NCI-H345 treated with DMSO at 0.1 percent for 48 hours (cell line): Measurements from ENCODE around the gene FER.
"Not testable (repeated sequence)": the region's sequence is repeated elsewhere in the genome, so short reads cannot be mapped to it uniquely, and the experiment has no call there.

Experiments
- DNase-seq: peaks from one replicate; lab custom pipeline; 2025; ENCODE audit not compliant: unreplicated experiment; lab: John Stamatoyannopoulos, UW

FER gene

GRCh38 chr5:109028608-109029299 is 281.1 kb downstream of the FER start:
- no peak for DNase-seq

- DNase-seq: no peak
These were observed 282.1 kb downstream of the FER start for GRCh38 chr5:109029847-109030246.

- no peak for DNase-seq
These were observed 282.9 kb downstream of the FER start for GRCh38 chr5:109030360-109031143.

DNA sequence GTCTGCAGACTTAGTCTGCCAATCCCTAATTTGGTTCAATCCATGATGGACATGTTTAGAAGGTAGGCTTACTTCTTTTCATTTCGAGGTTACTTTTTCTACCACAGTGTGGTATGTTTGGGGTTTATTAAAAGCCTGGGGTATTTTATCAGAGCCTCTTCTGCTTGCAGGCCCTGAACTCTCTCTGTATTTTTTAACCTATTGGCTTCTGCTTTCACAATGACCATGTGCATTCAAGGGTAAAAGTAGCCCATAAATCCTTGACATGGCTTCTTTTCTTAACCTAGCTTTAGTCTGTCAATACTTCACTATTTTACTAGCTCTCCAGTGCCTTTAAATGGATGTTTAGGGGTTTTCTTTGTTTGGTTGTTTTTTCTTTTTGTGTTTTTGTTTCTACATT is 286.6 kb downstream of the FER start:
- DNase-seq: no peak

DNA sequence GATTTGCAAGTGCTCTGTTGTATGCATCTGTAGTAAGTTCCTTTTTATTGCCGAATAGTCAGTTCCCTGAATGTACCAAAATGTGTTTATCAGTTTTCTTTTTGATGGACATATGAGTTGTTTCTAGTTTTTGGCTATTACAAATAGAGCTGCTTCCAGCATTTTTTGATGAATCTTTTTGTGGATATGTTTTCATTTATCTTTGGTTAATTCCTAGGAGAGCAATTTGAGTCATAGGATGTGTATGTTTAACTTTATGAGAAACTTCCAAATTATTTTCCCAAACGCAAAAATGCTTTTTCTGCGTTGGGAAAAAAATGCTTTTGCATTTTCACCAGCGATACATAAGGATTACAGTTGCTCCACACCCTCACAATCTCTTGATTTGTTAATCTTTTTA is 287.7 kb downstream of the FER start:
- no peak for DNase-seq

DNA sequence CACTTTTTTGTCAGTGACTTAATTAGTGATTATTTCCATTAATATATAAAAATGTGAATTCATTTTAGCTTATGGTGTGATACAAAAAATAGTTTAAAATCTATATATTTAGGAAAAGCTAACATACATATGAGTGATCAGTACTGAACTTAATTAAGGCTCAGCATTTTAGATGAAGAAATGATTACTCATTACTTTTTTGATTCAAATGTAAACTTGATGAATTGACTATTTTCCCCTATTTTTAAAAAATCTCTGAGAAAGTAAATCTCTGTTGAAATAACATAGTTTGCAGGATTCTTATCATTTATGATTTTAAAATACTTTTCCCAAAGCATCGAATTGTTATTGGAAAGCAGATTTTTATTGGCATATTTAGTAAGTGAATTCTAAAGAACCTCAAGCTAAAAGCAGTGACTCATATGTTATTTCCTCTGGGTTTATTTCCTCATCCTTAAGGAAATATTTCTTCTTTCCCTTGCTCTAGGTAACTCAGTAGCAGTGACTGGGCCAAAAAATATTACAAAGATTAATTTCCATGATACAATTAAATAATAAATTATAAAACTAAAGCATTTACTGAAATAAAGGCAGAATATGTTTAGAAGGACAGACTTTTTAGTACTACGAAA is 290.6 kb downstream of the FER start:
- DNase-seq: no peak

DNA sequence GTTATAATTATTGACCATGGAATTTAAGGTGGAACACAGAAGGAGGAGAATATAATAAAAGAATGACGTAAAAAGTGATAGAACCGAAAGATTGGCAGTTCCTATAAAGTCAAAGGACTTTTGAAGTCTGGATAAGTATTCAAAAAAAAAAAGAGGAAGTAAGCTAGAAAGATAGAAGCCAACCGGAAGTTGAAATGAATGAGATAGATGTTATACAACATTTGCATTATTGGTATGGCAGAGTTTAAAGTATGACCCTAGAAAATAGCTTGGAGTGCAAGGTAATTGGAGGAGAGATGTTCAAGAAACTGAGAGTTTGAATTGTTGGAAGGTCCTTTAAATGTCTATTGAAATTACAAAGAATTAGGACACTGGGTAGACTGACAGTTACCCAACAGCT is 293.6 kb downstream of the FER start:
- no peak for DNase-seq

DNA sequence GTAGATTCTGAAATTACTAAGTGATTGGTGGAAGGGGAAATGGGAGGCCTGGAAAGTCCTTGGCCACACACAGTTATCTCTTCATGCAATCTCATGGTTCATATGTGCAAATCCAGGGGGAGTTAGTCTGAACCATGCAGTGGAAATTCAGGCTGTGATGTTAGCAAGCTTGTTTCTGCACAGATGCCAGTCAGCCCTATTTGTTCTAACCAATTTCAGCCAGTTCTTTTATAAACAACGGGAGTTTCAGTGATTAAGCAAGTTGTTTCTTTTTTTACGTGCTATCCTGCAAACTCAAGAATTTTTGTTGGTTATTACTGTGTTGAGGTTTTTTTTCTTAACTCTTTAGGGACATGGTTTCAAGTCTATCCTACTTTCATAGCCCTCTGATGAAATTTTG is 298.0 kb downstream of the FER start:
- no peak for DNase-seq

DNA sequence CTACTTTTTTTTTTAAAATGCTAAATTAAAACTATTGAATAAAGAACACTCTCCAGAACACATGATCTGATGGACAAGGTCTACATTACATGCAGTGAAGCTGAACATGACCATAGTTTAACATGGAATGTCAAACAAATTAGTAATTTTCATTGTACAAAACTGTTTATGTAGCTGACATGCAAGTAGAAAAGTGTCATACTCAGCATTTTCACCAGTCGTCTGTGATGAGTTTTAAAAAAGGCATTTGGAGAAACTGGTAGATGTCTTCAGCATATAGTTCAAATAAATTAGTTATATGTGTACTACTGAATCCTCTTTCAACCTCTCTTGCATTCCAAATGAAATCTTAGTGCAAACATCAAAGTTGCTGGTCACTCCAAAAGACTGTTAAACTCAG is 301.9 kb downstream of the FER start:
- no peak for DNase-seq

DNA sequence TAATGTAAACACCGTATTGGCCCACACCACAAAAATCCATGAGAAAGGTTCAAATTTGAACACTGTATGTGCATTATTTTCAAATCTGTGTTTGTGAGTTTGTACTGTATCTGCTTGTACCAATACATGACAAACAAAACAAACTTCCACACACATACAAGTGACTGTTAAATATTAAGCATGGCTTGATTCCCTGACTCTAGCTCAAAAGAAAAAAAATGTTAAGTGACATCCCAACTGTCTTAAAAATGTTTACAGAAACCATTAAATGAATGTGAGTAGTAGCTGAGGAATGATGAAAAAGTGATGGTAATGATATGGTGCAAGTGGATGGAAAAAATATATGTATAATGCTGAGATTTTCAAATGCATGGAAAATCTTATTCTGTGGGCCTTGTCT is 302.6 kb downstream of the FER start:
- not testable (repeated sequence) for DNase-seq

- not testable (repeated sequence) for DNase-seq
These were observed 304.5 kb downstream of the FER start for GRCh38 chr5:109052216-109052615.

GRCh38 chr5:109053995-109054417 is 306.3 kb downstream of the FER start:
- DNase-seq: no peak

GRCh38 chr5:109060378-109061025 is 312.8 kb downstream of the FER start:
- no peak for DNase-seq

- no peak for DNase-seq
These were observed 315.0 kb downstream of the FER start for GRCh38 chr5:109062664-109063063.

GRCh38 chr5:109063223-109063622 is 315.5 kb downstream of the FER start:
- no peak for DNase-seq

GRCh38 chr5:109076741-109077140 is 329.0 kb downstream of the FER start:
- DNase-seq: no peak

DNA sequence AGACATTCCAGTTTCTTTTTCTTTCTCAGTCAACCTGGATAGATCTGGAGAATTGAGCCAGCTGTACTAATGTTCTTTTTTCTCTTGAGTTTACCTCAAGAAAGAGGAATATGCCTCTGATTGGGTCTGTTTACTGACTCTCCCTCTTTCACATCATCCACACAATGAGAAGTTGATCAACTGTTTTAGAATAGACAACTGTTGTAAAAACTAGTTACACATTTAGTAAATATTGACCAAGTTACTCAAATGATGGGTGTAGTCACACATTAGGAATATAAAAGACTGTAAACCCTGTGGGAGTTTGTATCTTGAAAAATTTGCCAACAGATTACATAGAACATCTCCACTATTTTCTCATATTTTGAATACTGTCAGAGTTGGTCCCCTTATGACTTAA is 330.8 kb downstream of the FER start:
- no peak for DNase-seq

DNA sequence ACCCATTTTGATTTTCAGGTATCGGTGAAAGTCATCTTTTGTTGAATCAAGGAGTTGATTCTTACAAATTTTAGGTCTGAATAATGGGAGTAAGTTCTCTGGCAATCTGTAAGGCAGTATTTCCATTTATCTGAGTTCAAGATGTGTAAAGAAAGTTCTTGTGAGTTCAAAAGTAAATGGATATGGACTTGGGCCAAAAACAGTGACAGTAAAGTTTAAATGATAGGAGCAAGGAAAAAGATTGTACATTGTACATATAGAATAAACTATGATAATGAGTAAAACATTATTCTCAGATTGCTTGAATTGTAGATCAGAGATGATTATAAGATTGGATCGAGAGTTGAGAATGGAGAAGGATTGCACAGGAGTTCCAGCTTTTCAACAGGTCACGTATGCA is 332.8 kb downstream of the FER start:
- DNase-seq: no peak

DNA sequence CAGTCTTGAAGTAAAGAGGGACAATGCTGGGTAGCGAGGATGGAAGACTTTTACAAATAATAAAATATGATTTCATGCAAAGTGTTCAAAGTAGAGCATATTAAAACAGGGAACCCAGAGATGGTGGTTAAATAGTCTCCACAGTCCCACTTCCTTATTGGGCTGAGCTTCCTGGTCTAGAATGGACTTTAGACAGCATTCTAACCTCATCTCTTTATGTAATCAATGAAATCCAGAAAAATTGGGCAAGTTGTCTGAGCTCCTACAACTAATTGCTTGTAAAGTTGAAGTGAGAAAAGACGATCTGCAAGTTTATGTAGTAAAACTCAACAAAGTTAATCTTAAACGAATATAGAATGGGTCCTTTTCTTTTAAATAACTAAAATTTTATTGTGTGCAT is 333.2 kb downstream of the FER start:
- no peak for DNase-seq

DNA sequence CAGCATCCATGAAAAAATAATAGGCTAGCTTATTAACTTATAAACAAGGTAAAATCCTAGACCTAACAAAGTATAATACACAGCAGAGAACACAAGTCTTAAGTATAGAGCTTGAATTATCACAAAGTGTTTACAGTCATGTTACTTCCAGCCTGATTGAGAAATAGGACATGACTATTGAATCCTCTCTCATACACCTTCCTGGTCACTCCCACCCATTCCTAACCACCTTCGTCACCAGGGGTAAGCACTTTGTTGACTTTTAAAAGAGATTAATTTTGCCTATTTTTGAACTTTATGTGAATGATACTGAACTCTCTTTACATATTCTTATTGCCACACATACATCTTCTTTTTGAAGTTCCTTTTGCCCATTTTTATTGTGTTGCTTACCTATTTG is 336.2 kb downstream of the FER start:
- no peak for DNase-seq

- no peak for DNase-seq
These were observed 341.5 kb downstream of the FER start for GRCh38 chr5:109089191-109089590.

GRCh38 chr5:109099081-109099480 is 351.4 kb downstream of the FER start:
- DNase-seq: no peak
